ENCODE measurements around the gene PIGS.

The PIGS gene

DNA sequence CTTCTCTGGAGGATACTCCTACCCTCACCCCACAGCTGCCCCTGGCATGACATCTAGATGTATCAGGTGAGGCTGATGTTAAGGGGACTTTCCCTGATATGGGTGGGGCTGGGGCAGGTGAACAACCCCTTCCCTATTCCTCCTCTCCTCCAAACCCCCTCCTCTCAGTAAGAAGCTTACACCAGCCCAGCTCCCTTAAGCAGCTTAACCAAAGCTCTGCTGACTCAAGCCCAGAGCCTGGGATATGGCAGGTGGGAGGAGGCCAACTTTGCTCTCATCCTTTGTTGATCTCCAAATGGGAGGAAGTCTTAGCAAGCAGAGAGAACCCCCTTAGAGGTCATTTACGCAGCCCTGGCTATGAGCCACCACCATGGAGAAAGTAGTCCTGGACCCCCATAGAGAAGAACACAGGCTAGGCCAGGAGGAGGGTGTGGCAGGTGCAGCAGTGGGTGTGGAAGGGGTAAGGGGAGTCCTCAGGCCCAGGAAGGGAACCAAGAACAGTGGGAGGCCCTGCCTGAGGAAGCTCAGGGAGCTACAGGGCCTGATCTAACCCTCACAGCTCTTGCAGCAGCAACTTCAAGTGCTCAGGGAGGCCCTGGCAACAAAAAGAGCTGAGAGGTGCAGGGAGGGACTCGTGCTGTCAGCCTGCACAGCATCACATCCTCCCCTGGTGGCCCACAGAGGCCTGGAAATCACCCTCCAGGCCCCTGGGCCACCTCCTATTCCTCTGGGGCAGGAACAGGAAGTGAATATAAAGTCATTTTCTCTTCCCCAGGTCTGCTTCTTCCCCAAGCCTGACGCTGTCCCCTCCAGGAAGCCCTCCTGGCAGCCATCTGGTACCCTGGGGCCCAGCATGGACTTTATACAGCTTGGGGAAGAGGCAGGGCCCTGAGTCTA, 21.8 kb downstream of the PIGS start:
- no peak for DNase-seq

DNA sequence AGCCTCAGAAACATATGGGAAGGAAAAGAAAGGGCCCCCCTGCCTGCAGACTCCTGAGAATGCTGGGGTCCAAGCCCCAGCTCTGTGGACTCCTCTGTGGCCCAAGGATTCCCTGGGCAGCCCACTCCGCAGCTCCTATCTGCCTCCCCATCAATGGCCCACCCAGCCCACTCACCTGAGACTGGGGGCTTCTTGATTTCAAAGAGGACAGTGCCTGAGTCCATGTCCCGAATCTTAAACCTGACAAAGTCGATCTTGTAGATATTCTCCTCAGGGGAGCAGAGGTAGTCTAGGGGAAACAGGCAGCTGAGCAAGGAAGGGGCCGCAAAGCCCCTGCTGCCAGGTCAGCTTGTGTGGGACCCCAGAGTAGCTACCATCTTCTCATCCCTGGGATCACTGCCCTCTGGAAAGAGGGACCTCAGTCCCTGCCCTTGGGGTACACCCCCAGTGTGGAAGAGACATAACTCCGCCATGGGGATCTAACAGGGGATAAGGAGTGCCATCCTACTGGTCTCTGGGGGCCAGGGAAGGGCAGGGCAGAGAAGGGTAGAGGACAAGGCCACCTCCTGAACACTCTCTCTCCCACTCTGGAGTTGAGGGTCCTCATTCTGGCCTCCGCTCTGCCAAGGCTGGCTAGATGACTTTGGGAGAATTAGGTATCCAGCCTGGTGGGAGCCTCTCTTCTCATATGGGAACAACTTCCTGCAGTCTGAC, 22.8 kb downstream of the PIGS start:
- no peak for DNase-seq

GRCh38 chr17:28547623-28548416, 23.5 kb downstream of the PIGS start:
- DNase-seq, result peak; percentile 45

- DNase-seq, result no peak
These were observed 24.2 kb downstream of the PIGS start for GRCh38 chr17:28547096-28547622.

GRCh38 chr17:28545787-28546415, 25.4 kb downstream of the PIGS start:
- no peak for DNase-seq

GRCh38 chr17:28545141-28545503, 26.2 kb downstream of the PIGS start:
- no peak for DNase-seq

DNA sequence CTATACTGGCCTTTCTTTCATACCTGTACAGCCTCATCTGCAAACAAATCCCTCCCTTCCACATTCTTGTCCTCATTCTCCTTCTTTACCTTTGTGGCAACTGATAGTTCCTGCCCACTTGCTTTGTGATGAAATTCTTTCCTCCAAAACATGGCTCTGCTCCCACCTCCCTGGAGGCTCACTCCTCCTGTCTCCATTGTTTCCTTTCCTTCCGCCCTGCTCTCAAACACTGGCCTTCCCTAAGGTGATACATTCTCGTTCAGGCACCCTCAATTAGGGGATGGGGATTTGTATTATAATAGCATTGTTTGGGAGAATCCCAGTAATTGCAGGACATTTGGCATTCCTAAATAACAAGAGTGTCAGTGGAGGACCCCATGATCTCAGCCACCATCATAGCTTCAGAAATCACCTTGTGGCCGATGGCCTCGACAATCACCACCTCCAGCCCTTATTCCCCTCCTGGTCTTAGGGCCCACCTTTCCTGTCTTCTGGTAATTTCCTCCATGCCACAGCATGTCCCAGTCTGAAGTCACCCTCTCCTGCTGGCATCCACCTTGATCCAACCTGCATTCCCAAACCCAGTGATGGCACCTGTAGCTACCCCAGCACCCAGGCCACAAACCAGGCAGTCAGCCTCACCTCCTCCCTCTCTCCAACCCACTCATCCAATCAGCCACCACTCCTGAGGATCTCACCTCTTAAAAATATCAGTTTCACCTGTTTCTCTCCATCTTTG, 26.8 kb downstream of the PIGS start:
- no peak for DNase-seq

GRCh38 chr17:28541439-28541838, 29.9 kb downstream of the PIGS start:
- no peak for DNase-seq

GRCh38 chr17:28540231-28540630, 31.1 kb downstream of the PIGS start:
- no peak for DNase-seq

DNA sequence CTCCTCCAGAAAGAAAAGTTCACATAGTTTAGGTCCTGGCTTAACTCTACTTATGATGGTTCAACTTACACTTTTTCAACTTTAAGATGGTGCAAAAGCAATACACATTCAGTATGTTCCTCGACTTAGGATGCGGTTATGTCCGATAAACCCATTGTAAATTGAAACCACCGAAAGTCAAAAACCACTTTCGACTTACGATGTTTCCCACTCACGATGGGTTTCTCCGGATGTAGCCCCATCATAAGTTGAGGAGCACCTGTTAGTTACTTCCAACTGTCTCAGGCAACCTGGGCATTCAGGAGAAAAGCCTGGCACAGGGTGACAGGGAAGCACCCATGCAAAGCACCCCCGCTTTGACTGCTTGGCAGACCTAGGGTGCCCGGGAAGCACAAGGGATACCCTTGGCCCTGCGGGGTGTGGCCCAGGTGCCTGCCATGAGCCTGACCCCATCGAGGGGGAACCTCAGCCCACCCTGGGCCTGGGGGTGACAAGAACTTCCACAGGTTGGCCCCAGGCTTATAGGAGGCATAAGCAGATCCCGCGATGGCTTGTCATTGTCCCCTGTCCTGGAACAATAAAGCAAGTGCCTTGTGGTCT, 32.9 kb downstream of the PIGS start:
- DNase-seq, result no peak

DNA sequence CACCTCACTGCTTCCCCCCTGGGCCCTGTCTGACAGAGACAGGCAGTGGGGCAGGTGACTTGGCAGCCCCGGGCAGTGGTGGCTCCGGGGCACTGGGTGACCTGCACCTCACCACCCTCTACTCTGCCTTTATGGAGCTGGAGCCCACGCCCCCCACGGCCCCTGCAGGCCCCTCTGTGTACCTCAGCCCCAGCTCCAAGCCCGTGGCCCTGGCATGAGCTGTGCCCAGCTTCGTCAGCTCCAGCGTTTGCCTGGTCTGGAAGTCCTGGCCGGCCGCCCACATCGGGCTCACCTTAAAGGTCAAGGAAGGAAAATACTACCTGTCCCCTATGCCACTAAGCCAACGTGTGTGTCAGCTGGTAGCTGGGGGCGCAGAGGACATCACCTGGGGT, 34.1 kb downstream of the PIGS start:
- DNase-seq, result no peak

- no peak for DNase-seq
These were observed 34.6 kb downstream of the PIGS start for GRCh38 chr17:28536532-28537218.

GRCh38 chr17:28534740-28535375, 36.5 kb downstream of the PIGS start:
- DNase-seq, result no peak

- DNase-seq, result no peak
These were observed 38.1 kb downstream of the PIGS start for GRCh38 chr17:28533091-28533807.

DNA sequence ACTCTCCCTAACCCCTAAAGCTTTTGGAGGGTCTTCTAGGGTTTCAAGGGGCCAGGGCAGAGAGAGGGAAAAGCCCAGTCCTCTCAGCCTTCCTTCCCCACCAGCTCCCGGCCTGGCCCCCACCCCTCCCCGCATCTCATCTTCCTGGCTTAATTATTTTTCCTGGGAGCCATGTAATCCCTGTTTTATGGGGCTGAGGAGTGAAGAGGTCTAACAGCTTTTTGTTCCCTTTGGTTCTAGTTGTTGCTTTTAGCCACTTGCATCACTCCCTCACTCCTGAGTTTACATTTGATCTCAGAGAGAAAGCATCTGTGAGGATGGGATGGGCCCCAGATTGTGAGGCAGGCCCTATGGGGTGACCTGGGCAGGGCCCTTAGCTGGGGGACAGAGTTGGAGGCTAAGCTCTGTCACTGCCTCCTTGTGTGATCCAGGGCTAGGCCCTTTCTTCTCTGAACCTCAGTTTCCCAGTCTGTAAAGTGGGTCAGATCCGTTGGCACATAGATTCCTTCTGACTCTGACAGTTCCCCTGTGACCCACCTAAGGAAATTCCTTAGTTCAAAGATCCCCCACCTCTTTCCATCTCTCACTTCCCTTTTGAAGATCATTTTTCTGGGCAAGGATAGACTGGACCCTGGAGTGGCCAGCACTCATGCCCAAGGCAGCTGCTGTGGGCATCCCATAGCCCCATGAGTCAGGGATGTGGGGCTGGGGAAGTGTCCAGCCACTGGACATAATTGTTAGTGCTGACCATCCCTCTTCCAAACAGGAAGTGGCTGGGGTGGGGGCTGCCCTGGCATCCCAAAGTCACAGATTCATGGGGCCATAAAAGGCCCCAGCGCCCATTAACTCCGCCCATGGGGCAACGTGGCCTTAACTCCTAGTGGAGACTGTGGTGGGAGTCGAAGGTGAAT, 39.0 kb downstream of the PIGS start:
- DNase-seq, result no peak

DNA sequence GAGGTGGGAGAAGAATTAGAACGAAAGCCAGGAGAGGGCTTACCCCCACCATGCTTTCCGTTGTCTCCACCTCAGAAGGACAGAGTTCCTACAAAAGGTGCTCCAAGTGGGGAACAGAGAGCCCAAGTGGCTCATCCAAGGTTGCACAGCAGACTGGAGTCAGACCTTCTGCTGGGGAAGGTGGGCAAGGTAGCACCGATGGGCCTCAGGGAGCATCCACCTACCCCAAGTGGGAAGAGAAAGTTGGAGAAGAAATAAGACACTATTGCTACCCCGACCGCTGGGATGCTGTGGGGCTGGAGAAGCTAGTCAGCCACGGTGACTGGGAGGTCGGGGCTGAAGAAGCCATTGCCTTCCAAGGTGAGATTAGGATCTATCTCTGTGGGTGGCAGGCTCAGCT, 40.4 kb downstream of the PIGS start:
- DNase-seq, result no peak

GRCh38 chr17:28530250-28530649, 41.1 kb downstream of the PIGS start:
- no peak for DNase-seq

- no peak for DNase-seq
These were observed 42.3 kb downstream of the PIGS start for GRCh38 chr17:28529013-28529400.
